GM21723 (cell line): Measurements from ENCODE around the gene SH3BP5.
A peak's percentile ranks its signal among the peaks of the same experiment; 100 is the strongest.
"Not testable (repeated sequence)": the region's sequence is repeated elsewhere in the genome, so short reads cannot be mapped to it uniquely, and the experiment has no call there.

Source experiments
- ATAC-seq: cut with Tn5 transposase; IDR thresholded peaks from one replicate; pipeline ENCODE4 v1.9.1; 2021; ENCODE audit warnings: mild to moderate bottlenecking, moderate library complexity; ENCODE audit not compliant: unreplicated experiment

Gene SH3BP5

DNA sequence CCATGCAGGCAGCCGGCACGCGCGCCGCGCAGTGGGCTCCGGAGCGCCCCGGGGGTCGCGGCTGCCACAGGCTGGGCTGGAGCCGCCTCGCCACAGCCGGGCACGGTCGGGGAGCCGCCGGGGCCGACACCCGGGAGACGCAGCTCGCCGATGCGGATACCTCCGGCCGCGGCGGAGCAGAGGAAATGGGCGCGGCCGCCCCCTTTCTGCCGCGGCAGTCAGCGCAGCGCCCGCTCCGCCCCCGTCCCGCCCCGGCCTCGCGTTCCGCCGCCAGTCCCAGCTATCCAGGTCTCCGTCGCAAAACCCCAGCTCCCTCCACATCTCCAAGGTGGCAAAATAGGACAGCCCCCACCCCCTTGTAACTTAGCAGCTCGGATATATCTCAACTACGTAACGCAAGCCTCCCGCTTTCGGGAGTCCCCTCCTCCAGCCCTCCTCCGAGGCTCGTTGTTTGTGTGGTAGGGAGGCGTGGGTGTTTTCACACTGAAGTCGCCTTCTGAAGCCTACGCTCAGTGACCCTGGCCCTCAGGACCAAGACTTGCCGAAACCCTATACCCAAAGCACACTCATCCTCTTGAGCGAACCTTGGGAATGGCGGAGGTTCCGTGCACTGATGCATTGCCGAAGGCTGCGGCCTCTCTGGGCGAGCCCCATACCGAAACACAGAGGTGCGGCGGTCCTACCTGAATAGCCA is at the start of gene SH3BP5:
TSS of gene SH3BP5 (minus strand) at position 182 of the 694 bp plus-strand sequence. CDS start at position 4, 178 bp downstream.
- ATAC-seq = peak; percentile 76

- ATAC-seq = no peak
Observed at GRCh38 chr3:15380980-15381890, 48.8 kb upstream of the SH3BP5 start.

DNA sequence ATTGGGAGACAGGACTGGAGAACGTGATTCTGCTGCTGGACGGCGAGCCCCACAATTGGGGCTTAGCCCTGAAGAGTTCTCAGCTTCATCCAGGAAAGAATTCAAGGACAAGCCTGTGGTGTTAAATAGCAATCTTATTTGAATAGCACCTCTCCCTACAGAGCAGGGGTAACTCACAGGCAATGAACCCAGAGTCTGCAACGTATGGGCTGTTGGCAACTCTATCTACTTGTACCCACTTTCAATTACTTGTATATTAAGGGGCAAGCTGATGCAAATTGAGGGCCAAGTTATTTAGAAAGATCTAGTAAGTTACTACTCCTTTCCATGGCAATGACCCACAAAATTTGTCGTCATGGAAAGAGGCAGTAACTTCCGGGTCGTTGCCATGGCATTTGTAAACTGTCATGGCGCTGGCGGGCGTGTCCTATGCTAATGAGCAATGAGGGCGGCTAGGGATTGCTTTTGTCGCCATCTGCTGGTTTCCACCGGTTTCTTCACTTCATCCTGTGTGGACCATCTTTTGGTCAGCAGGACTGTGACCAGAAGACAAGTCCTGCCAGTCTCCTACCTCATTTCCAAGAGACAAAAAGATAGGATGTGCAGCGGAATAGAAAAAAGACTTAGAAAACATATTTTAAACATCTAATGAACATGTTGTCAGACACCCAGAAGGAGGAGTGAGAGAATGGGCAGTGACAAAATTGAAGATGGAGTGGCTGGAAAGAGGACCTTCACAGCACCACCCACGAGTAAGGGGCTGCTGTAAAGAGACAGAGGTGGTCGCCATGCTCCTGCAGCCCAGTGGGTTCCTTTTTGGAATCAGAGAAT is 45.8 kb upstream of the SH3BP5 start:
- ATAC-seq = peak; percentile 96

- ATAC-seq = no peak
Observed at GRCh38 chr3:15375461-15376000, 43.1 kb upstream of the SH3BP5 start.

- no peak for ATAC-seq
Observed at GRCh38 chr3:15372918-15373317, 40.5 kb upstream of the SH3BP5 start.

DNA sequence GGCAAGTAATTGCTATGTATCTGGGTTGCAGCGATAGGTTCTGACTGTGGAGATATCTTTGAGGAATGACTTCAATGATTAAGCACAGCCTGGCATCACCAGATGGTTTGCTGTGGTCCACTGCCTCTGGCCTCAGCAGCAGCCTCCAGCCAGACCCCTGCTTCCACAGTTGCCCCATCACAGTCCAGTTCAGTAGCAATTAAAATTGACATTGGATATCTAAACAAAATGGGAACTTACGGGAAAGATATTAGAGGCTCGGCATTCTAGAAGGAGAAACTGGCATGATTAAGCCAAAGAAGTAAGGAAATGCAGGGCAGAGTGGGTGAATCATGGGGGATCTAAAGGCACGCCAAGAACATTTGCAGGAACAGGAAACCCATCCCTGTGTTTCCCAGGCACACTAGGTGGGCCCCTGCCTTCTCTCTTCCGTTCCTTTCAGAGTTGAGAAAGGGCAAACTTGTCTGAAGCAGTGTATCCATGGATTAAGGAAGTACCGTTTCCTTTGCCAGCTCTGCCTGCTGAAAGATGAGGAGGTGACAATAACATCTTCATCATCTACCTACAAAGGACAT is 36.3 kb upstream of the SH3BP5 start:
- no peak for ATAC-seq

DNA sequence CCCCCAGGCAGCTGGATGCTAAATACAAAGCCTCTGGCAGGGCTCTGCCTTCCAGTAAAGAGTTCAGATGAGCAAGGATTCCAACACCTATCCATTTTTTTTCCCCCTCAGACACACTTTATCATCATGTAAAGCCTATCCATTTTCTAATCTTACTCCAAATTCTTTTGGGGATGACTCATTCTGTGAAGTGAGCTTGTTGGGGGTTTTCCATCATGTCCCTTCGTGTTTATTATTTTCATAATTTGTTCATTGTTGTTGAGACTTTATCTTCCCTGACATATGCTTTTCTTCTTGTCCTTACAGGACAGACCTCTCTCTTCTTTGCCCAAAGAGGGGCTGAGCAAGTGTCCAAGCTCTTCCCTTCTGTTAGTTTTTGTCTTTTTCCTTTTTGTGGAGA is 34.7 kb upstream of the SH3BP5 start:
- no peak for ATAC-seq

DNA sequence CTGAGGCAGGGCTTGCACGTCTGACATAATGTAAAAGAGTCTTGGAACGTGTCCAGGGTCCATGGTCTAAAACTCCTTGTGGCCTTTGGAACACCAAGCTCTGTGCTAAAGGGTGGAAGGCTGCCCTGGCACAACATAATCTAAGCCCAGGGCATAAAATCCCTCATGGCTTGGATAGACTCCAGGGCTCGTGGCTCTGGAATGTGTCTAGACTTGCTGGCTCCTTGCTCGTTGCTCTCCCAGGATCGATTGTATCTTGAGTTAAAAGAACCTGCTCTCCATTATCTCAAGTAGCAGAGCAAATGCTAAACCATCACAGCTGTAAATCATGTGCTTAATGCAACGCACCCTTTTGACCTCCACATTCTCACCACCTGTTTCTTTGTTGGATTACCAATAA is 31.7 kb upstream of the SH3BP5 start:
- not testable (repeated sequence) for ATAC-seq

GRCh38 chr3:15361494-15362214 is 29.3 kb upstream of the SH3BP5 start:
- ATAC-seq = peak; percentile 78

DNA sequence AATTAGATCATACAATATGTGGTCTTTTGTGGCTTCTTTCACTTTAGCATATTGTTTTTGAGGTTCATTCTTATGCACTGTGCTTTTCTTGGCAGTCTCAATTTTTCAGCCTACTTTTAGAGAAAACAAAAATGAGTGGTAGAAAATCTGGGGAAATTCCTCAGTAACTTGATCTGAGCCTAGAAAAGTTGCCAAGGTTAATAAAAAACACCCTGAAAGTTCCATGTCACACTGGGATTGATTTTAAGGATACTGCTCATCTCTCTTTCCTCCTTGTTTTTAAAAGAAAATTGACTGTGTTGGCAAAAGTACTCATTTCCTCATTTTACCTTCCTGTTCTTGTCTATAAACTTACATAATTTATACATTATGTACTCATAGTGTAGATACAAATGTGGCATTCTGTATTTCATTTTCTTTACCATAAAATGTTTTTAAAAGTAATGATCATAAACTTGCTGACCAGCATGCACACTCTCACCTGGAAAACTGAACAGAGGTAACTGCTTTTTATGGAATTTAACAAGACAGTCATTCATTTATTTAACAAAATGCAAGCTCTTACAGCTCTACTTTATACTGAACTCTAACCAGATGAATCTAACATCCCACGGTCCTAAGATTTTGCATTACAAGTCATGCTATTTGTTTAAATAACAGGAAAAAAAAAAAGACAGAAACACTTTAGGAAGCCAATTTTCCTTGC is 28.6 kb upstream of the SH3BP5 start:
- ATAC-seq = no peak

- ATAC-seq = no peak
Observed at GRCh38 chr3:15359677-15360397, 27.5 kb upstream of the SH3BP5 start.

DNA sequence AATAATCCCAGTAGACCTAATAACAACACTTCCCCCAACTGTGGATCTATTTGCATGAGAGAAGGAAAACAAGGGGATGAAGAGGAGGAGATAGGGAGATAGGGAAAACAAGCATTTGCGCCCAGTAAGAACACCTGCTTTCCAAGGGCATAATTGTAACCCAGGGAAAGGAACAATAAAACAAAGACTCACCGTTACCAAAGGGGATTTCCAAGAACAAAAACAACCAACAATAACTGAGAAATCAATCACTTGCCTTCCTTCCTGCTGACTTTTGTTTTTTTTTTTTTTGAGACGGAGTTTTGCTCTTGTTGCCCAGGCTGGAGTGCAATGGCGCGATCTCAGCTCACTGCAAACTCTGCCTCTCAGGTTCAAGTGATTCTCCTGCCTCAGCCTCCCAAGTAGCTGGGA is 24.3 kb upstream of the SH3BP5 start:
- ATAC-seq = not testable (repeated sequence)

GRCh38 chr3:15356176-15356575 is 23.8 kb upstream of the SH3BP5 start:
- ATAC-seq = no peak

GRCh38 chr3:15355086-15355485 is 22.7 kb upstream of the SH3BP5 start:
- no peak for ATAC-seq

GRCh38 chr3:15354485-15354884 is 22.1 kb upstream of the SH3BP5 start:
- ATAC-seq = no peak

GRCh38 chr3:15350141-15350540 is 17.8 kb upstream of the SH3BP5 start:
- ATAC-seq = no peak

DNA sequence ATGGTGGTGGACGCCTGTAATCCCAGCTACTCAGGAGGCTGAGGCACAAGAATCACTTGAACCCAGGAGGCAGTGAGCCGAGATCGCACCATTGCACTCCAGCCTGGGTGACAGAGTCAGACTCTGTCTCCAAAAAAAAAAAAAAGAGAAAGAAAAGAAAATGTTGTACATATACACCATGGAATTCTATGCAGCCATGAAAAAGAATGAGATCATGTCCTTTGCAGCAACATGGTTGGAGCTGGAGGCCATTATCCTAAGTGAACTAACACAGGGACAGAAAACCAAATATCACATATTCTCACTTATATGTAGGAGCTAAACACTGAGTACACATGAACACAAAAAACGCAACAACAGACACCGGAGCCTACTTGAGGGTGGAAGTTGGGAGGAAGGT is 17.1 kb upstream of the SH3BP5 start:
- not testable (repeated sequence) for ATAC-seq

DNA sequence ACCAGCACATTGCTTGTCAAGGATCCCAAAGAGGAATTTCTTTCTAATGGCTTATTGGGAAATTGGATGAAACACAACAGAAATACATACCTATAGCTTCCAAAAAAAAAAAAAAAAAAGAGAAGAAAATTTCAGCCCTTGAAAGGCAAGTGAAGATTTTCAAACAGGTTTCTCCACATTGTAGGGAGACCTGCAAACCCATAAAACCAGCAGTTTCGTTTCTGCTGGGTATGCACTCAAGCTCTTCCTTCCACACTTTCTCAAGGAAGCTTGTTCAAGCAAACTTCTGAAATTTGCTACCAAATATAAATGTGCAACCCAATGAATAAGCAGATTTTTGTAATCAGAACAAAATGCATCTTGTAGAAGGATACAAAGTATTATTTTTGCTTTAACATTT is 15.9 kb upstream of the SH3BP5 start:
- no peak for ATAC-seq

GRCh38 chr3:15347737-15348110 is 15.3 kb upstream of the SH3BP5 start:
- no peak for ATAC-seq
